Subcutaneous adipose tissue (tissue), 4 donors: ENCODE results near the gene AOAH. TPM values are rescaled to one million over a fixed set of nuclear protein-coding genes. Genes with fewer than 3 reads are reported as not detected.

Source experiments
- CTCF ChIP-seq: fragments of 450-650 bp; IDR thresholded peaks from one replicate; pipeline ENCODE4 v1.5.1; 2016; ENCODE audit warnings: low read depth, mild to moderate bottlenecking, control low read depth, antibody characterized with exemption, moderate library complexity
- total RNA-seq, 4 donors: library from RNA; depleted of rRNA; stranded (reverse); fragments of >200 nt; gene quantifications; one replicate each; pipeline ENCODE4 v1.1.0, GENCODE V29; 2016

Gene AOAH
- total RNA-seq, 4 donors from 2014 or later: 4.6 to 51.7 (median 15.3) TPM

- TF ChIP-seq CTCF: no peak
Observed at GRCh38 chr7:36735172-36735571, 10.9 kb upstream of the AOAH start.

- no peak for TF ChIP-seq CTCF
Observed at GRCh38 chr7:36734731-36735130, 10.4 kb upstream of the AOAH start.

GRCh38 chr7:36733411-36733810 lies 9.1 kb upstream of the AOAH start:
- TF ChIP-seq CTCF: no peak

- no peak for TF ChIP-seq CTCF
Observed at GRCh38 chr7:36732806-36733205, 8.5 kb upstream of the AOAH start.

- no peak for TF ChIP-seq CTCF
Observed at GRCh38 chr7:36730046-36730445, 5.8 kb upstream of the AOAH start.

GRCh38 chr7:36728143-36728542 lies 3.8 kb upstream of the AOAH start:
- no peak for TF ChIP-seq CTCF

GRCh38 chr7:36726806-36727503 lies 2.7 kb upstream of the AOAH start:
- no peak for TF ChIP-seq CTCF
